Activated CD4-positive, alpha-beta T cell treated with anti-CD3 and anti-CD28 coated beads for 48 hours (primary cell): ENCODE data around the gene BOLA2B.
A peak's percentile ranks its signal among the peaks of the same experiment; 100 is the strongest.
"Not testable (repeated sequence)": the region's sequence is repeated elsewhere in the genome, so short reads cannot be mapped to it uniquely, and the experiment has no call there.

ENCODE experiments used
- DNase-seq: peaks from one replicate; pipeline ENCODE4 v3.0.0-alpha.2; 2020

The BOLA2B gene

GRCh38 chr16:30193615-30194014 lies at the start of gene BOLA2B, which contains the start of gene SLX1A:
TSS of gene BOLA2B (minus strand) at chr16:30193666. CDS start at chr16:30193595, 71 bp downstream.
TSS of gene SLX1A (plus strand) at chr16:30193875. CDS start at chr16:30194085, 210 bp downstream.
- not testable (repeated sequence) for DNase-seq

- DNase-seq, result not testable (repeated sequence)
Measured at GRCh38 chr16:30217082-30217481, 23.6 kb upstream of the BOLA2B start.

- not testable (repeated sequence) for DNase-seq
Measured at GRCh38 chr16:30211414-30211813, 17.9 kb upstream of the BOLA2B start.

- not testable (repeated sequence) for DNase-seq
Measured at GRCh38 chr16:30209032-30209431, 15.6 kb upstream of the BOLA2B start.

GRCh38 chr16:30207063-30207704 lies 13.7 kb upstream of the BOLA2B start:
- peak; percentile 1 for DNase-seq

GRCh38 chr16:30206252-30206651 lies 12.8 kb upstream of the BOLA2B start:
- not testable (repeated sequence) for DNase-seq

- DNase-seq, result peak; percentile 1
Measured at GRCh38 chr16:30205541-30206236, 12.2 kb upstream of the BOLA2B start.

GRCh38 chr16:30199608-30200343 lies 6.3 kb upstream of the BOLA2B start:
- not testable (repeated sequence) for DNase-seq

GRCh38 chr16:30199049-30199448 lies 5.6 kb upstream of the BOLA2B start, which contains the start of gene SULT1A3:
TSS of gene SULT1A3 (plus strand) at chr16:30199255. CDS start at chr16:30200729, 1,474 bp downstream.
- DNase-seq, result not testable (repeated sequence)

- not testable (repeated sequence) for DNase-seq
Measured at GRCh38 chr16:30197001-30197400, 3.5 kb upstream of the BOLA2B start.

- DNase-seq, result not testable (repeated sequence)
Measured at GRCh38 chr16:30194172-30194925, 883 bp upstream of the BOLA2B start.

GRCh38 chr16:30193098-30193497 lies 368 bp downstream of the BOLA2B start:
- not testable (repeated sequence) for DNase-seq

GRCh38 chr16:30191158-30191557 lies 2.3 kb downstream of the BOLA2B start:
- DNase-seq, result not testable (repeated sequence)

- no peak for DNase-seq
Measured at GRCh38 chr16:30187971-30188561, 5.4 kb downstream of the BOLA2B start.

- DNase-seq, result no peak
Measured at GRCh38 chr16:30187556-30187865, 6.0 kb downstream of the BOLA2B start.

- DNase-seq, result peak; percentile 94
Measured at GRCh38 chr16:30186782-30187555, 6.5 kb downstream of the BOLA2B start.

GRCh38 chr16:30186444-30186781 lies 7.1 kb downstream of the BOLA2B start:
- no peak for DNase-seq

GRCh38 chr16:30185683-30186421 lies 7.6 kb downstream of the BOLA2B start:
- DNase-seq, result peak; percentile 88

GRCh38 chr16:30184891-30185682 lies 8.4 kb downstream of the BOLA2B start:
- peak; percentile 47 for DNase-seq
